Esophagus squamous epithelium (tissue), 5 donors: ENCODE results near the gene DYRK1A. TPM values are rescaled to one million over a fixed set of nuclear protein-coding genes. Genes with fewer than 3 reads are reported as not detected.

ENCODE experiments used
- DNase-seq: peaks from one replicate; lab custom pipeline; 2025; lab: John Stamatoyannopoulos, UW
- H3K27ac ChIP-seq, 4 donors: fragments of 200-600 bp; sonication (generic); one replicate each; pipeline ENCODE4 v1.5.1; 2016 to 2019; ENCODE audit warnings: mild to moderate bottlenecking in 1 of 4
- H3K27me3 ChIP-seq, 4 donors: fragments of 200-600 bp; sonication (generic); 1 replicate in 3 of 4; 2 replicates in 1 of 4; pipeline versions ENCODE4 v1.5.1 to v1.6.0; 2017 to 2021; ENCODE audit warnings: antibody characterized with exemption in 1 of 4
- H3K36me3 ChIP-seq, 3 donors: fragments of 200-600 bp; sonication (generic); one replicate each; pipeline ENCODE4 v1.5.1; 2016 to 2019
- H3K4me1 ChIP-seq, 3 donors: fragments of 200-600 bp; sonication (generic); one replicate each; pipeline ENCODE4 v1.5.1; 2017 to 2019
- H3K4me3 ChIP-seq, 4 donors: fragments of 200-600 bp; sonication (generic); 1 replicate in 3 of 4; 2 replicates in 1 of 4; pipeline ENCODE4 v1.5.1; 2016 to 2019; ENCODE audit warnings: mild to moderate bottlenecking in 2 of 4, moderate library complexity in 1 of 4
- H3K9me3 ChIP-seq, 3 donors: fragments of 200-600 bp; sonication (generic); one replicate each; pipeline ENCODE4 v1.5.1; 2016 to 2019
- POLR2A ChIP-seq, 4 donors: fragments of 450-650 bp; IDR thresholded peaks; one replicate each; pipeline ENCODE4 v1.6.1; 2017; ENCODE audit warnings: antibody characterized with exemption in 4 of 4, mild to moderate bottlenecking in 4 of 4, moderate library complexity in 3 of 4
- WGBS, 2 donors: methylation state at CpG; one replicate each; pipeline ENCODE4 v1.1.5; 2018; 5-methylcytosine and 5-hydroxymethylcytosine counted together
- intact Hi-C: fragments of 100-400 bp; cut with DNase I; formaldehyde crosslinking; loops from one replicate; pipeline ENCODE4 v1.15.0; 2022
- total RNA-seq, 4 donors: library from RNA; depleted of rRNA; stranded (reverse); fragments of >200 nt; gene quantifications; one replicate each; pipeline ENCODE4 v1.1.0, GENCODE V29; 2016
- TF ChIP-seq, protein P1 (sequence below), 6 experiments: fragments of 450-650 bp in 4 of 6; fragments of 200-600 bp in 2 of 6; sonication (generic) in 2 of 6; IDR thresholded peaks; one replicate each; pipeline ENCODE4 v1.5.1; 2016 to 2019; ENCODE audit warnings: antibody characterized with exemption in 6 of 6, mild to moderate bottlenecking in 4 of 6, moderate library complexity in 4 of 6
- donor health status: DM: yes; HTN: yes; CAD: no.

Gene DYRK1A
- total RNA-seq, 4 donors from 2014 or later = 37.8 to 61.0 (median 45.4) TPM

GRCh38 chr21:37350472-37350871 lies 16.1 kb upstream of the DYRK1A start:
- no peak for TF ChIP-seq POLR2A (IDR thresholded peaks at IDR 0.05)
- TF ChIP-seq, protein P1, sequence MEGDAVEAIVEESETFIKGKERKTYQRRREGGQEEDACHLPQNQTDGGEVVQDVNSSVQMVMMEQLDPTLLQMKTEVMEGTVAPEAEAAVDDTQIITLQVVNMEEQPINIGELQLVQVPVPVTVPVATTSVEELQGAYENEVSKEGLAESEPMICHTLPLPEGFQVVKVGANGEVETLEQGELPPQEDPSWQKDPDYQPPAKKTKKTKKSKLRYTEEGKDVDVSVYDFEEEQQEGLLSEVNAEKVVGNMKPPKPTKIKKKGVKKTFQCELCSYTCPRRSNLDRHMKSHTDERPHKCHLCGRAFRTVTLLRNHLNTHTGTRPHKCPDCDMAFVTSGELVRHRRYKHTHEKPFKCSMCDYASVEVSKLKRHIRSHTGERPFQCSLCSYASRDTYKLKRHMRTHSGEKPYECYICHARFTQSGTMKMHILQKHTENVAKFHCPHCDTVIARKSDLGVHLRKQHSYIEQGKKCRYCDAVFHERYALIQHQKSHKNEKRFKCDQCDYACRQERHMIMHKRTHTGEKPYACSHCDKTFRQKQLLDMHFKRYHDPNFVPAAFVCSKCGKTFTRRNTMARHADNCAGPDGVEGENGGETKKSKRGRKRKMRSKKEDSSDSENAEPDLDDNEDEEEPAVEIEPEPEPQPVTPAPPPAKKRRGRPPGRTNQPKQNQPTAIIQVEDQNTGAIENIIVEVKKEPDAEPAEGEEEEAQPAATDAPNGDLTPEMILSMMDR (IDR thresholded peaks at IDR 0.05) = no peak
- H3K27ac ChIP-seq = peak overlapping the region in 3 of 4 donors; percentile 19 to 69 (median 48)

GRCh38 chr21:37356706-37357105 lies 9.9 kb upstream of the DYRK1A start:
- Histone ChIP-seq H3K4me3 (no peak overlapping the region), H3K27me3 (no peaks in the 10 kb centered on the region), H3K4me1 (peaks cover 4 to 17% (median 5%) of the 10 kb centered on the region in 3 donors), H3K36me3 (no peaks in the 10 kb centered on the region), H3K9me3 (no peaks in the 10 kb centered on the region), H3K27ac (no peak overlapping the region)
- DNase-seq = no peak
- intact Hi-C loops = no loop called here
- TF ChIP-seq, protein P1 (IDR thresholded peaks at IDR 0.05) = no peak
- TF ChIP-seq POLR2A (IDR thresholded peaks at IDR 0.05) = no peak
- 65 to 67% methylated on average over 5 of the region's 5 CpGs for WGBS, 2 donors

More at GRCh38 chr21:37350472-37350871, 16.1 kb upstream of the DYRK1A start:
- Histone ChIP-seq H3K4me3 (no peak overlapping the region), H3K27me3 (no peaks in the 10 kb centered on the region), H3K9me3 (peaks cover 0 to 16% (median 10%) of the 10 kb centered on the region in 3 donors), H3K36me3 (no peaks in the 10 kb centered on the region), H3K4me1 (peaks cover 0 to 12% (median 4%) of the 10 kb centered on the region in 3 donors)
- intact Hi-C loops = no loop called here
- DNase-seq = no peak

DNA sequence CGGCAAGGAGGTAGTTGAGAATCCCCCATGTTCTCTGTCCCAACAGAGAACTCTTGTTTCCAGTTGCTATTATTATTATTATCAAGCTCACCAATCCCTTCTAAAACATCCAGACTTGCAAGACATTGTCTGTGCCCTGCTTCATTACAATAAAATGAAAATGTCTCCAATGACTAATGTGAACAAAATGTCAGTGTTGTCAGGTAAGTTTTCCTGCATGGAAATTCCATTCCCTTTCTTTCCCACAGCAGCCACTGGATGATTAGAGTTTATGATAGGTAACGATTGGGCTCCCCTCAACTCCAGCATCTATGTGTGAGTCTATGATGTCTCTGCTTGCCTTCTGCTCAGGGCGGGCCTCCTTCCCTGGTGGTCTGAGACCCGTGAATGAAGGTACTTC lies 8.9 kb upstream of the DYRK1A start:
- DNase-seq = no peak
- no peaks in the 10 kb centered on the region for H3K9me3 ChIP-seq
- peaks cover 4 to 17% (median 5%) of the 10 kb centered on the region in 3 donors for H3K4me1 ChIP-seq
- no peaks in the 10 kb centered on the region for H3K36me3 ChIP-seq
- TF ChIP-seq, protein P1 (IDR thresholded peaks at IDR 0.05) = no peak
- no peak for TF ChIP-seq POLR2A (IDR thresholded peaks at IDR 0.05)
- H3K27me3 ChIP-seq = no peaks in the 10 kb centered on the region
- intact Hi-C loops = no loop called here
- 30 to 39% methylated on average over 2 to 4 of the region's 4 CpGs for WGBS, 2 donors
- no peak overlapping the region for H3K4me3 ChIP-seq
- peak overlapping the region in 1 of 4 donors; percentile 5 for H3K27ac ChIP-seq

GRCh38 chr21:37358397-37358796 lies 8.2 kb upstream of the DYRK1A start:
- Histone ChIP-seq H3K4me3 (no peak overlapping the region), H3K4me1 (peaks cover 4 to 17% (median 5%) of the 10 kb centered on the region in 3 donors), H3K27me3 (no peaks in the 10 kb centered on the region), H3K9me3 (no peaks in the 10 kb centered on the region), H3K27ac (peak overlapping the region in 1 of 4 donors; percentile 11), H3K36me3 (no peaks in the 10 kb centered on the region)
- intact Hi-C loops = no loop called here
- 43 to 53% methylated on average over 5 to 7 of the region's 7 CpGs for WGBS, 2 donors
- DNase-seq = no peak
- TF ChIP-seq POLR2A (IDR thresholded peaks at IDR 0.05) = no peak

DNA sequence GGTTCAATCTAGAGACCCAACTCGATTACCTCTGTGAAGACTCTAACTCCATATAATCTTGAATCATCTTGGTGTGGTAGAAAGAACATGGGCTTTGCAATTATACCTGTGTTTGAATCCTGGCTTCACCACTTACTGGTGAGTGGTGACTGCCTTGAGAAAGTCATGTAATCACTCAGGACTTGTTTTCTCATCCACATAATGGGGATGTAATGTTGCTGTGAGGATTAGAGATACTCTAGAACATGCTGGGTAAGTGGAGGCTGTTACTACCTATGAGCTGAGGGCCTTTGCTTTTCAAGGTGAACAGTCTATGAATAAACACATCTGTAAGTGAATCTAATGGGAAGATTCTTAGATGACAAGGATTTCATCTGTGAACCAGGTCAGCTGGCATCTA lies 2.6 kb upstream of the DYRK1A start:
- TF ChIP-seq POLR2A (IDR thresholded peaks at IDR 0.05) = no peak
- TF ChIP-seq, protein P1 (IDR thresholded peaks at IDR 0.05) = no peak
- intact Hi-C loops = no loop called here
- H3K27me3 ChIP-seq = no peaks in the 10 kb centered on the region
- WGBS, 2 donors = 93 to 100% methylated on average over 1 of the region's 1 CpG
- no peaks in the 10 kb centered on the region for H3K36me3 ChIP-seq
- no peak for DNase-seq
- no peak overlapping the region for H3K4me3 ChIP-seq
- H3K27ac ChIP-seq = no peak overlapping the region
- no peaks in the 10 kb centered on the region for H3K9me3 ChIP-seq
- H3K4me1 ChIP-seq = peaks cover 0 to 18% (median 6%) of the 10 kb centered on the region in 3 donors

- DNase-seq = no peak
- Histone ChIP-seq H3K4me1 (peaks cover 5 to 26% (median 13%) of the 10 kb centered on the region in 3 donors), H3K4me3 (peak overlapping the region in 3 of 4 donors; percentile 78 to 89 (median 81)), H3K27me3 (no peaks in the 10 kb centered on the region), H3K9me3 (no peaks in the 10 kb centered on the region), H3K36me3 (no peaks in the 10 kb centered on the region), H3K27ac (peak overlapping the region; percentile 100)
- 55 to 60% methylated on average over 7 of the region's 7 CpGs for WGBS, 2 donors
- TF ChIP-seq POLR2A (IDR thresholded peaks at IDR 0.05) = no peak
- TF ChIP-seq, protein P1 (IDR thresholded peaks at IDR 0.05) = no peak
- intact Hi-C loops = no loop called here
Measured at GRCh38 chr21:37364722-37365121, 1.9 kb upstream of the DYRK1A start.
